Testis (tissue), 2 donors: Measurements from ENCODE around the gene VWA5B2.

Experiments
- CTCF ChIP-seq, 3 experiments: fragments of 450-650 bp in 2 of 3; fragments of 200-600 bp in 1 of 3; sonication (generic) in 1 of 3; IDR thresholded peaks; one replicate each; pipeline ENCODE4 v1.5.1; 2016 to 2019; ENCODE audit warnings: antibody characterized with exemption in 3 of 3, mild to moderate bottlenecking in 2 of 3, moderate library complexity in 1 of 3
- POLR2A ChIP-seq: fragments of 450-650 bp; IDR thresholded peaks from one replicate; pipeline ENCODE4 v1.6.1; 2017; ENCODE audit warnings: antibody characterized with exemption, mild to moderate bottlenecking, moderate library complexity

DNA sequence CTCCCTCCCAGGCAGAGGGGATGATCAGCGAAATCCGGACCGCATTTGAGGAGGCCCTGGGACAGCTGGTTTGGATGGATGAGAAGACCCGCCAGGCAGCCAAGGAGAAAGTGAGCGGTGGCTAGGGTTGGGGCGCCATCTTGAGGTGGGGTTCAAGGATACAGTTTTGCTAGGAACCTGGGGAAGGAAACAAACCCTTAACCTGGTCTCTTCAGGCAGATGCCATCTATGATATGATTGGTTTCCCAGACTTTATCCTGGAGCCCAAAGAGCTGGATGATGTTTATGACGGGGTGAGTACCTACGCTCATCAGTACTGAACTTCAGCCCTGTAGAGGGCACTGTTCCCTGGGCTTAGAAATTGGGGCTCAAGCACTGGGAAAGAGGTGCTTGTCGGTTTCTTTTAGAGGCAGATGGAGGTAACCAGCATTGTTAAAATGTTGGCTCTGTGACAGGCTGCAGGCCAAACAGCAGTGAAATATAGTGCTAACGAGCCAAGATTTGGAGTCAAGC is 60.1 kb downstream of the VWA5B2 start:
- TF ChIP-seq CTCF (IDR thresholded peaks at IDR 0.05) (peak; percentile 20 to 41 (median 39)), POLR2A (no peak)
